GM12801 (cell line): ENCODE data around the gene MAN2A2.

Experiments
- TF ChIP-seq, protein P1 (sequence below): IDR thresholded peaks from one replicate; pipeline ENCODE4 v1.5.1; 2011; ENCODE audit warnings: control low read depth; ENCODE audit not compliant: insufficient read length; ENCODE audit errors: extremely low read depth

MAN2A2 gene

GRCh38 chr15:90893175-90894090, 9.7 kb upstream of the MAN2A2 start:
- TF ChIP-seq, protein P1, sequence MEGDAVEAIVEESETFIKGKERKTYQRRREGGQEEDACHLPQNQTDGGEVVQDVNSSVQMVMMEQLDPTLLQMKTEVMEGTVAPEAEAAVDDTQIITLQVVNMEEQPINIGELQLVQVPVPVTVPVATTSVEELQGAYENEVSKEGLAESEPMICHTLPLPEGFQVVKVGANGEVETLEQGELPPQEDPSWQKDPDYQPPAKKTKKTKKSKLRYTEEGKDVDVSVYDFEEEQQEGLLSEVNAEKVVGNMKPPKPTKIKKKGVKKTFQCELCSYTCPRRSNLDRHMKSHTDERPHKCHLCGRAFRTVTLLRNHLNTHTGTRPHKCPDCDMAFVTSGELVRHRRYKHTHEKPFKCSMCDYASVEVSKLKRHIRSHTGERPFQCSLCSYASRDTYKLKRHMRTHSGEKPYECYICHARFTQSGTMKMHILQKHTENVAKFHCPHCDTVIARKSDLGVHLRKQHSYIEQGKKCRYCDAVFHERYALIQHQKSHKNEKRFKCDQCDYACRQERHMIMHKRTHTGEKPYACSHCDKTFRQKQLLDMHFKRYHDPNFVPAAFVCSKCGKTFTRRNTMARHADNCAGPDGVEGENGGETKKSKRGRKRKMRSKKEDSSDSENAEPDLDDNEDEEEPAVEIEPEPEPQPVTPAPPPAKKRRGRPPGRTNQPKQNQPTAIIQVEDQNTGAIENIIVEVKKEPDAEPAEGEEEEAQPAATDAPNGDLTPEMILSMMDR: no peak

DNA sequence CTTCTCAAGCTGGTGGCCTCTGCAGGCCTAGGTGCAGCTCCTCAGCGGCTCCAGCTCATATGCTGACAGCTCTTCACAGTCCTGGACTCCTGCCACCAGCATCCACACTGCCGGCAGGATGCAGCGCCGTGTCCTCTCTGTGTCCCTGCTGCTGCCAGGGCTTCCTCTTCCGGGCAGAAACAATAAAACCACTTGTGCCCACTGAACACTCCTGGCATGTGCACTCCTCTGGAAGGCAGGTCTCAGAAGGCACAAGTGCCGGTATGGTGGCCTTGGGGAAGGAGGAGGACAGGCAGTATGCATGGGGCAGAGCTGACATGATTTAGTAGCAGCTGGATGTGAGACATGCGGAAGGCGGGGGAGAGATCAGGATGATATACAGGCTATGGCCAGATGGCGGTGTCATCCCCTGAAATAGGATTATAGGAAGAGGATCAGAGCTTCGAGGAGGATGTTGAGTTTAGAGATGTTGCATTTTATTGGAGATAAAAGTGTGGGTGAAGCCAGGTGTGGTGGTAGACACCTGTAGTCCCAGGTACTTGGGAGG, 7.5 kb upstream of the MAN2A2 start:
- TF ChIP-seq, protein P1: no peak

GRCh38 chr15:90901175-90902039, 1.7 kb upstream of the MAN2A2 start:
- TF ChIP-seq, protein P1: no peak

- TF ChIP-seq, protein P1: peak; percentile 6
These were observed 862 bp upstream of the MAN2A2 start for GRCh38 chr15:90902040-90902839.

DNA sequence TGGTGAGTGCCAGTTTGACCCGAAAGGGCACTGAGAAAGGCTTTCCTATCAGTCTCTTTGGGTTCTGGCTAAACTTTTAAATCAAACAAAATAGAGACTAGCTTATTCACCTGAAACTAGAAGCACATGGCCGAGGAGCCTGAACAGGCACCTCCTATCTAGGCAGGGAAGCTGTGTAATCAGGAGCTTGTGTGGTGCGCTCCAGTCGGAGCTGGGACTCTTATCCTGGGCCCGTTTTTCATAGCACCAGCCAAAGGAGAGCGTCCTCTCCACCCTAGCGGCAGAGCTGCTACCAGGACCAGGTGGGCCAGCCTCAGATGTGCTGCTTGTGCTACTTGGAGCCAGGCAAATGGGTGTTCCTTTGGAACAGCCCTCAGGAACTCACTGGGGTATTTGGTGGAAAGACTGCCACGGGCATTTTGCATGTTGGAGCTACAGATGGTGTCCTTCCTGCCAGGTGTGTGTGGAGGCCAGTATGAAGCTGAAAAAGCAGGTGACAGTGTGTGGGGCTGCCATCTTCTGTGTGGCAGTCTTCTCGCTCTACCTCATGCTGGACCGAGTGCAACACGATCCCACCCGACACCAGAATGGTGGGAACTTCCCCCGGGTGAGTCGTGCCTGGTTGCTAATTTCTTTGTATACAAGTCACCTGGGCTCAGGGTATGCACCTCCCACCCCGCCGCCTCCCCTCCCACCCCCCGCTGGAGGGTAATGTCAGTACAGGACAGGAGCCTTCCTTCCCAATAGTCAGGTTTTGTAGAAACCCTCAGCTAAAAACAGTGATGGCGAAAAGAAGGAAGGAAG, 833 bp downstream of the MAN2A2 start:
- TF ChIP-seq, protein P1: no peak

DNA sequence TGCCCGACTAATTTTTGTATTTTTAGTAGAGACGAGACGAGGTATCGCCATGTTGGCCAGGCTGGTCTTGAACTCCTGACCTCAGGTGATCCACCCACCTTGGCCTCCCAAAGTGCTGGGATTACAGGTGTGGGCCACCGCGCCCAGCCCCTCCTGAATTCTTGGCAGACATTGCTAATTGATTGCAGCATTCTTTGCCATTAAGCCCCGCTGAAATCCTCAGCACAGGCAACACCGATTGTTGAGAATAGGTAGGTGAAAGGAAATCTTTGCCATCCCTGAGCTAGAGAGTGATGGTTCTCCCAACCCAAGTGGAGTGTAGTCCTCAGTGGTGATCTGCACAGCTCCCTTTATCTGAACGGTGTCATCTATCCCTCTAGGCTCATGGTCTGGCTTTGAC, 1.6 kb downstream of the MAN2A2 start:
- TF ChIP-seq, protein P1: no peak
